Hepatocyte (in vitro differentiated cells): ENCODE results near the gene EGF. TPM values are rescaled to one million over a fixed set of nuclear protein-coding genes. Genes with fewer than 3 reads are reported as not detected.

Experiments
- DNase-seq: peaks from one replicate; pipeline ENCODE4 v3.0.0-alpha.2; 2016; ENCODE audit warnings: low spot score
- H2AFZ ChIP-seq: fragments of 200-600 bp; sonication (generic); 2 replicates; pipeline ENCODE4 v1.6.0; 2016; ENCODE audit warnings: antibody characterized with exemption, mild to moderate bottlenecking
- H3K27ac ChIP-seq: fragments of 200-600 bp; sonication (generic); 2 replicates; pipeline ENCODE4 v1.5.1; 2016; ENCODE audit warnings: mild to moderate bottlenecking
- H3K27me3 ChIP-seq: fragments of 200-600 bp; sonication (generic); 2 replicates; pipeline ENCODE4 v1.6.1; 2016
- H3K36me3 ChIP-seq: fragments of 200-600 bp; sonication (generic); replicated peaks from 2 replicates; pipeline ENCODE4 v1.5.1; 2016; ENCODE audit warnings: low read depth; ENCODE audit not compliant: insufficient read depth
- H3K4me1 ChIP-seq: fragments of 200-600 bp; sonication (generic); 2 replicates; pipeline ENCODE4 v1.5.1; 2016; ENCODE audit warnings: mild to moderate bottlenecking, moderate library complexity; ENCODE audit not compliant: insufficient read depth
- H3K4me2 ChIP-seq: fragments of 200-600 bp; sonication (generic); 2 replicates; pipeline ENCODE4 v1.6.0; 2016
- H3K4me3 ChIP-seq: fragments of 200-600 bp; sonication (generic); 2 replicates; pipeline ENCODE4 v1.5.1; 2016; ENCODE audit warnings: mild to moderate bottlenecking
- H3K79me2 ChIP-seq: fragments of 200-600 bp; sonication (generic); 2 replicates; pipeline ENCODE4 v1.6.0; 2017; ENCODE audit warnings: mild to moderate bottlenecking
- H3K9me2 ChIP-seq: fragments of 200-600 bp; sonication (generic); replicated peaks from 2 replicates; pipeline ENCODE4 v1.6.0; 2017; ENCODE audit warnings: mild to moderate bottlenecking; ENCODE audit not compliant: insufficient read depth
- H3K9me3 ChIP-seq: fragments of 200-600 bp; sonication (generic); 2 replicates; pipeline ENCODE4 v1.5.1; 2016; ENCODE audit warnings: low read depth, mild to moderate bottlenecking
- H4K20me1 ChIP-seq: fragments of 200-600 bp; sonication (generic); 2 replicates; pipeline ENCODE4 v1.6.0; 2016; ENCODE audit warnings: mild to moderate bottlenecking; ENCODE audit not compliant: insufficient read depth, poor library complexity, severe bottlenecking
- EZH2 ChIP-seq: fragments of 200-600 bp; sonication (generic); IDR thresholded peaks from 2 replicates; pipeline ENCODE4 v1.6.1; 2016; ENCODE audit warnings: antibody characterized with exemption, mild to moderate bottlenecking, borderline replicate concordance
- EZH2phosphoT487 ChIP-seq: fragments of 200-600 bp; sonication (generic); IDR thresholded peaks from one replicate; pipeline ENCODE4 v1.6.1; 2018; ENCODE audit warnings: antibody characterized with exemption, mild to moderate bottlenecking, low read depth, moderate library complexity; ENCODE audit not compliant: unreplicated experiment, severe bottlenecking
- WGBS: methylation state at CpG from one replicate; pipeline ENCODE4 v1.1.6; 2016; ENCODE audit warnings: low lambda C conversion rate; ENCODE audit errors: missing lambda C conversion rate; 5-methylcytosine and 5-hydroxymethylcytosine counted together
- polyA plus RNA-seq: library from polyadenylated mRNA; unstranded; fragments of >200 nt; fragmentation: Nextera tagmentation; extraction: Ambion mirVana; gene quantifications from 2 replicates; pipeline ENCODE4 v1.2.1, GENCODE V29; 2016
- total RNA-seq: library from RNA; depleted of rRNA; stranded (reverse); fragments of >200 nt; gene quantifications from 2 replicates; pipeline ENCODE4 v1.2.3, GENCODE V29; 2014
- TF ChIP-seq, protein P1 (sequence below): fragments of 200-600 bp; sonication (generic); IDR thresholded peaks from 2 replicates; pipeline ENCODE4 v1.5.1; 2016; ENCODE audit warnings: antibody characterized with exemption, mild to moderate bottlenecking; ENCODE audit not compliant: poor library complexity

The EGF gene
- total and polyA plus RNA-seq, 2 experiments from 2014 or later: 5.0 to 18.0 TPM

DNA sequence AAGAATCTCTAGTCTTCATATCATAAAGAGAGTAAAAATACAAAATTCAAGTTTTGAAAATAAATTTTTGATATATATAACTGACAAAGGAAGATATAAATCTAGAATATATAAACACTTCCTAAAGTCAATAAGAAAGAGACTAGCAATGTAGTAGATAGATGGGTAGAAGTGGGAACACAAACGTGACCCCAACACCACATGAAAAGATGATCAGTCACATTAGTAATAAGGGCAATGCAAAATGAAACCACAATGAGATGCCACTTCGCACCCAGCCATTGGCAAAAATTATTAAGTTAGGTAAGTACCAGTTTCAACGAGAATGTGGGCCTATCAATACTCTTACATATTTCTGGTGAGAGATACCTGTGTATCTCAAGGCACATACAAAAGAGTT lies 106.5 kb downstream of the EGF start:
- H3K4me3 ChIP-seq: no peak overlapping the region
- H3K27me3 ChIP-seq: no peaks in the 10 kb centered on the region
- peaks cover 11% of the 10 kb centered on the region for H3K4me1 ChIP-seq
- H4K20me1 ChIP-seq: no peaks in the 10 kb centered on the region
- no peaks in the 10 kb centered on the region for H3K9me2 ChIP-seq
- TF ChIP-seq EZH2phosphoT487: no peak
- no peaks in the 10 kb centered on the region for H3K36me3 ChIP-seq
- DNase-seq: no peak
- H3K9me3 ChIP-seq: no peaks in the 10 kb centered on the region
- 91% methylated on average over 3 of the region's 3 CpGs for WGBS
- H3K79me2 ChIP-seq: no peaks in the 10 kb centered on the region
- no peak overlapping the region for H3K27ac ChIP-seq
- no peak overlapping the region for H3K4me2 ChIP-seq
- H2AFZ ChIP-seq: no peak overlapping the region

DNA sequence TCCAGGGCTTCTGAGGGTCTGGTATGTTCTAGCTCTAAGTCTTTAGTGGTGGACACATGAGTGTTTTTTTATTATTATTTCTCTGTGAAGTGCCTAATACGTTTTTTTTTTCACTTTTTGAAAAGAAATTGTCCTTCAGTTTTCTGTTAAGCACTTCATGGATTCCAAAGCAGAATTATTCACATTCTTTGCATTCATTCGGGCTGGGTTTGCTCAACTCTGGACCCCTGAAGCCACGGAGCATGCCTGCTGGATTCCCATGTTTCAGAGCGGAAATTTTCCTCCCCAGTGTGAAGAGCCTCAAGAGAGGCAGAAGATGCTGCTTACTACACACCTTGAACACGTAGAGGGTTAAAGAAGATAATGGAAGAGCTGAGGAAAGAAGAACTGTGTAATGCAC lies 107.5 kb downstream of the EGF start:
- H3K27ac ChIP-seq: no peak overlapping the region

GRCh38 chr4:110020646-110021443 lies 108.2 kb downstream of the EGF start:
- no peaks in the 10 kb centered on the region for H3K9me3 ChIP-seq
- no peaks in the 10 kb centered on the region for H3K9me2 ChIP-seq
- no peak for DNase-seq
- H3K36me3 ChIP-seq: no peaks in the 10 kb centered on the region
- no peak overlapping the region for H2AFZ ChIP-seq
- H3K27me3 ChIP-seq: no peaks in the 10 kb centered on the region
- H4K20me1 ChIP-seq: no peaks in the 10 kb centered on the region
- H3K4me1 ChIP-seq: peaks cover 11% of the 10 kb centered on the region
- no peaks in the 10 kb centered on the region for H3K79me2 ChIP-seq
- H3K4me2 ChIP-seq: no peak overlapping the region
- WGBS: 73% methylated on average over 4 of the region's 4 CpGs
- TF ChIP-seq, protein P1, sequence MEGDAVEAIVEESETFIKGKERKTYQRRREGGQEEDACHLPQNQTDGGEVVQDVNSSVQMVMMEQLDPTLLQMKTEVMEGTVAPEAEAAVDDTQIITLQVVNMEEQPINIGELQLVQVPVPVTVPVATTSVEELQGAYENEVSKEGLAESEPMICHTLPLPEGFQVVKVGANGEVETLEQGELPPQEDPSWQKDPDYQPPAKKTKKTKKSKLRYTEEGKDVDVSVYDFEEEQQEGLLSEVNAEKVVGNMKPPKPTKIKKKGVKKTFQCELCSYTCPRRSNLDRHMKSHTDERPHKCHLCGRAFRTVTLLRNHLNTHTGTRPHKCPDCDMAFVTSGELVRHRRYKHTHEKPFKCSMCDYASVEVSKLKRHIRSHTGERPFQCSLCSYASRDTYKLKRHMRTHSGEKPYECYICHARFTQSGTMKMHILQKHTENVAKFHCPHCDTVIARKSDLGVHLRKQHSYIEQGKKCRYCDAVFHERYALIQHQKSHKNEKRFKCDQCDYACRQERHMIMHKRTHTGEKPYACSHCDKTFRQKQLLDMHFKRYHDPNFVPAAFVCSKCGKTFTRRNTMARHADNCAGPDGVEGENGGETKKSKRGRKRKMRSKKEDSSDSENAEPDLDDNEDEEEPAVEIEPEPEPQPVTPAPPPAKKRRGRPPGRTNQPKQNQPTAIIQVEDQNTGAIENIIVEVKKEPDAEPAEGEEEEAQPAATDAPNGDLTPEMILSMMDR: no peak
- TF ChIP-seq EZH2phosphoT487: no peak
- no peak for TF ChIP-seq EZH2
- no peak overlapping the region for H3K4me3 ChIP-seq
- no peak overlapping the region for H3K27ac ChIP-seq

More for the DNA sequence above, 107.5 kb downstream of the EGF start:
- Histone ChIP-seq H3K36me3 (no peaks in the 10 kb centered on the region), H3K79me2 (no peaks in the 10 kb centered on the region), H3K9me3 (no peaks in the 10 kb centered on the region), H3K4me1 (peaks cover 11% of the 10 kb centered on the region), H2AFZ (no peak overlapping the region), H3K4me2 (no peak overlapping the region), H3K4me3 (no peak overlapping the region), H3K9me2 (no peaks in the 10 kb centered on the region), H3K27me3 (no peaks in the 10 kb centered on the region), H4K20me1 (no peaks in the 10 kb centered on the region)
- 48% methylated on average over 5 of the region's 5 CpGs for WGBS
- TF ChIP-seq, protein P1: no peak
- TF ChIP-seq EZH2 (no peak), EZH2phosphoT487 (no peak)
- no peak for DNase-seq

DNA sequence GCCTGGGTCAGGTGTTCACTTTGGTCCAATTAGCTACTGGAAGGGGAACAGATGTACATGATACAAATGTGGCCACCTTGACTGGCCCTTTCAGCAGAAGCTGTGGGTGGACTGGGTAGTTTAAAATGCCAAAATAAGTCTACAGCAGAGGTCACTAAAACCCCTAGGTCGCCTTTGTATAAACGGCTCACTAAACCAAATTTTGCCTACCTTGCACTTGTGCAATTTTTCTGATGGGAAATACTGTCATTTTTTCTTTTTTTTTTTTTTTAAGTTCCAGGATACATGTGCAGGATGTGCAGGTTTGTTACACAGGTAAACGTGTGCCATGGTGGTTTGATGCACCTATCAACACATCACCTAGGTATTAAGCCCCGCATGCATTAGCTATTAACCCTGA lies 109.8 kb downstream of the EGF start:
- Histone ChIP-seq H2AFZ (no peak overlapping the region), H3K27ac (no peak overlapping the region), H4K20me1 (no peaks in the 10 kb centered on the region), H3K4me3 (no peak overlapping the region), H3K27me3 (no peaks in the 10 kb centered on the region), H3K79me2 (no peaks in the 10 kb centered on the region), H3K9me2 (no peaks in the 10 kb centered on the region), H3K36me3 (no peaks in the 10 kb centered on the region), H3K4me2 (no peak overlapping the region), H3K4me1 (peaks cover 11% of the 10 kb centered on the region), H3K9me3 (no peaks in the 10 kb centered on the region)
- no peak for TF ChIP-seq EZH2
- no peak for TF ChIP-seq EZH2phosphoT487
- TF ChIP-seq, protein P1: no peak
- DNase-seq: no peak
- 91% methylated on average over 4 of the region's 4 CpGs for WGBS
